Measurements from ENCODE around the gene PLA2G2C.
A peak's percentile ranks its signal among the peaks of the same experiment; 100 is the strongest.

GRCh38 chr1:20152599-20152930 is 33.8 kb downstream of the PLA2G2C start:
- TF ChIP-seq, protein P1, sequence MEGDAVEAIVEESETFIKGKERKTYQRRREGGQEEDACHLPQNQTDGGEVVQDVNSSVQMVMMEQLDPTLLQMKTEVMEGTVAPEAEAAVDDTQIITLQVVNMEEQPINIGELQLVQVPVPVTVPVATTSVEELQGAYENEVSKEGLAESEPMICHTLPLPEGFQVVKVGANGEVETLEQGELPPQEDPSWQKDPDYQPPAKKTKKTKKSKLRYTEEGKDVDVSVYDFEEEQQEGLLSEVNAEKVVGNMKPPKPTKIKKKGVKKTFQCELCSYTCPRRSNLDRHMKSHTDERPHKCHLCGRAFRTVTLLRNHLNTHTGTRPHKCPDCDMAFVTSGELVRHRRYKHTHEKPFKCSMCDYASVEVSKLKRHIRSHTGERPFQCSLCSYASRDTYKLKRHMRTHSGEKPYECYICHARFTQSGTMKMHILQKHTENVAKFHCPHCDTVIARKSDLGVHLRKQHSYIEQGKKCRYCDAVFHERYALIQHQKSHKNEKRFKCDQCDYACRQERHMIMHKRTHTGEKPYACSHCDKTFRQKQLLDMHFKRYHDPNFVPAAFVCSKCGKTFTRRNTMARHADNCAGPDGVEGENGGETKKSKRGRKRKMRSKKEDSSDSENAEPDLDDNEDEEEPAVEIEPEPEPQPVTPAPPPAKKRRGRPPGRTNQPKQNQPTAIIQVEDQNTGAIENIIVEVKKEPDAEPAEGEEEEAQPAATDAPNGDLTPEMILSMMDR (IDR thresholded peaks at IDR 0.05) = peak; percentile 63
- TF ChIP-seq EZH2 (IDR thresholded peaks at IDR 0.05; ENCODE audit: borderline replicate concordance, insufficient read depth, low read depth, low read length, poor library complexity, severe bottlenecking) = no peak

Data from B cell (primary cell).